K562 (cell line): ENCODE measurements around the gene NCAM2.

Source experiments
- ARID2 ChIP-seq: fragments of 450-650 bp; IDR thresholded peaks from 2 replicates; pipeline ENCODE4 v1.6.1; 2017; ENCODE audit warnings: antibody characterized with exemption, mild to moderate bottlenecking
- CEBPB ChIP-seq: fragments of 450-650 bp; IDR thresholded peaks from 2 replicates; pipeline ENCODE4 v1.6.1; 2016; ENCODE audit warnings: missing genetic modification characterization, missing compliant biosample characterization
- ELF1 ChIP-seq: fragments of 200-800 bp; sonication (Bioruptor generic); IDR thresholded peaks from 2 replicates; pipeline ENCODE4 v1.6.1; 2016; ENCODE audit warnings: missing genetic modification characterization, missing compliant biosample characterization
- TF ChIP-seq, protein P1 (sequence below), 3 experiments: IDR thresholded peaks in 2 of 3; conservative IDR thresholded peaks in 1 of 3; 2 replicates each; pipeline ENCODE4 v1.5.1; 2011 to 2012; ENCODE audit warnings: low read length in 3 of 3, mild to moderate bottlenecking in 3 of 3, control low read depth in 2 of 3, improper control_type of control experiment in 1 of 3, inconsistent platforms in 1 of 3, low read depth in 1 of 3, mixed read lengths in 1 of 3, moderate library complexity in 1 of 3; ENCODE audit not compliant: insufficient read depth in 2 of 3
- TF ChIP-seq, protein P2 (sequence below): sonication (generic); formaldehyde crosslinking; IDR thresholded peaks from 2 replicates; pipeline ENCODE4 v1.9.0; 2022; ENCODE audit warnings: mild to moderate bottlenecking, missing genetic modification reagents

DNA sequence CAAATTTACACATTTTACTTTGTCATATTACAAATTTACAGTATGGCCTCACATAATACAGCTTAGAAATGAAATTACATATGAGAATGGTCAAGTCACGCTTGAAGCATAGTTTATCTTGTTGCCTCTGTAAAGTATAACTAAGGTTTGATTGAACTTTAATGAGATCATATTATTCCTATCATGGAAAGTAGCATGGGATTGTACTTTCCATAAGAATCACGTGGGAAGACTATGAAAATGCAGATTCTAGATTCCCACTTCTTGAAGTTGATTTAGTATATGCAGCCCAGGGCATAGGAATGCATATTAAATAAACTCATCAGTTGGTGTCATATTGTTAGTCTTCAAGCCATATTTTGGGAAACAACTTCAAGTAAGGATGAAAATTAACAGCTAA lies 342.8 kb downstream of the NCAM2 start:
- TF ChIP-seq, protein P1, sequence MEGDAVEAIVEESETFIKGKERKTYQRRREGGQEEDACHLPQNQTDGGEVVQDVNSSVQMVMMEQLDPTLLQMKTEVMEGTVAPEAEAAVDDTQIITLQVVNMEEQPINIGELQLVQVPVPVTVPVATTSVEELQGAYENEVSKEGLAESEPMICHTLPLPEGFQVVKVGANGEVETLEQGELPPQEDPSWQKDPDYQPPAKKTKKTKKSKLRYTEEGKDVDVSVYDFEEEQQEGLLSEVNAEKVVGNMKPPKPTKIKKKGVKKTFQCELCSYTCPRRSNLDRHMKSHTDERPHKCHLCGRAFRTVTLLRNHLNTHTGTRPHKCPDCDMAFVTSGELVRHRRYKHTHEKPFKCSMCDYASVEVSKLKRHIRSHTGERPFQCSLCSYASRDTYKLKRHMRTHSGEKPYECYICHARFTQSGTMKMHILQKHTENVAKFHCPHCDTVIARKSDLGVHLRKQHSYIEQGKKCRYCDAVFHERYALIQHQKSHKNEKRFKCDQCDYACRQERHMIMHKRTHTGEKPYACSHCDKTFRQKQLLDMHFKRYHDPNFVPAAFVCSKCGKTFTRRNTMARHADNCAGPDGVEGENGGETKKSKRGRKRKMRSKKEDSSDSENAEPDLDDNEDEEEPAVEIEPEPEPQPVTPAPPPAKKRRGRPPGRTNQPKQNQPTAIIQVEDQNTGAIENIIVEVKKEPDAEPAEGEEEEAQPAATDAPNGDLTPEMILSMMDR (IDR thresholded peaks at IDR 0.05 in 2 of 3, conservative IDR thresholded peaks at IDR 0.05 in 1 of 3; ENCODE audit: insufficient read depth in 2 of 3, low read depth in 1 of 3, low read length in 3 of 3) = no peak
- TF ChIP-seq ELF1 (tag) = no peak
- no peak for TF ChIP-seq ARID2
- TF ChIP-seq CEBPB (tag) = no peak
- TF ChIP-seq, protein P2, sequence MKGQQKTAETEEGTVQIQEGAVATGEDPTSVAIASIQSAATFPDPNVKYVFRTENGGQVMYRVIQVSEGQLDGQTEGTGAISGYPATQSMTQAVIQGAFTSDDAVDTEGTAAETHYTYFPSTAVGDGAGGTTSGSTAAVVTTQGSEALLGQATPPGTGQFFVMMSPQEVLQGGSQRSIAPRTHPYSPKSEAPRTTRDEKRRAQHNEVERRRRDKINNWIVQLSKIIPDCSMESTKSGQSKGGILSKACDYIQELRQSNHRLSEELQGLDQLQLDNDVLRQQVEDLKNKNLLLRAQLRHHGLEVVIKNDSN (CRISPR knock-in tag) = no peak
